BLaER1 treated with 17β-estradiol and CSF1 and Interleukin-3, amounts not matched to agents 10 nM and 100 nM (cell line): ENCODE measurements around the gene CD14.
"Not testable (repeated sequence)": the region's sequence is repeated elsewhere in the genome, so short reads cannot be mapped to it uniquely, and the experiment has no call there.

Experiments used
- H3K27ac ChIP-seq, 11 experiments: shearing (Covaris generic); formaldehyde crosslinking; 2 replicates each; pipeline ENCODE4 v1.8.1; 2022
- H3K27me3 ChIP-seq, 11 experiments: shearing (Covaris generic); formaldehyde crosslinking; 2 replicates each; pipeline ENCODE4 v1.8.1; 2022
- H3K36me3 ChIP-seq, 11 experiments: shearing (Covaris generic); formaldehyde crosslinking; 2 replicates each; pipeline ENCODE4 v1.8.1; 2022
- H3K4me1 ChIP-seq, 10 experiments: shearing (Covaris generic); formaldehyde crosslinking; 2 replicates each; pipeline ENCODE4 v1.8.1; 2022
- H3K4me2 ChIP-seq, 11 experiments: shearing (Covaris generic); formaldehyde crosslinking; 2 replicates each; pipeline ENCODE4 v1.8.1; 2022
- H3K4me3 ChIP-seq, 10 experiments: shearing (Covaris generic); formaldehyde crosslinking; 2 replicates each; pipeline ENCODE4 v1.8.1; 2022
- H3K9ac ChIP-seq, 11 experiments: shearing (Covaris generic); formaldehyde crosslinking; 2 replicates each; pipeline ENCODE4 v1.8.1; 2022
- H3K9me3 ChIP-seq, 11 experiments: shearing (Covaris generic); formaldehyde crosslinking; replicated peaks in 1 of 11; 2 replicates each; pipeline ENCODE4 v1.8.1; 2022
- H4K20me1 ChIP-seq, 11 experiments: shearing (Covaris generic); formaldehyde crosslinking; 2 replicates each; pipeline ENCODE4 v1.8.1; 2022
- Cebpa-rat ChIP-seq, 11 experiments: shearing (Covaris generic); IDR thresholded peaks; 2 replicates each; pipeline ENCODE4 v1.8.1; 2022

Gene CD14

GRCh38 chr5:140631036-140631417 is 1.9 kb downstream of the CD14 start:
- Histone ChIP-seq H3K4me2 (peak overlapping the region in 6 of 11 experiments; percentile 10 to 92 (median 81); a peak in 11 of 22 replicates), H3K4me3 (peak overlapping the region in 6 of 10 experiments; percentile 52 to 81 (median 71); a peak in 11 of 20 replicates), H3K27me3 (peaks cover 0 to 49% (median 41%) of the 10 kb centered on the region in 11 experiments; a peak in 17 of 22 replicates), H3K4me1 (peaks cover 0 to 70% (median 45%) of the 10 kb centered on the region in 10 experiments; a peak in 15 of 20 replicates), H3K9ac (peak overlapping the region in 5 of 11 experiments; percentile 22 to 96 (median 80); a peak in 10 of 22 replicates), H3K27ac (peak overlapping the region in 5 of 11 experiments; percentile 39 to 95 (median 93); a peak in 10 of 22 replicates), H4K20me1 (peaks cover 0 to 11% (median 0%) of the 10 kb centered on the region in 11 experiments; a peak in 4 of 22 replicates), H3K9me3 (peaks cover 35 to 75% (median 56%) of the 10 kb centered on the region in 11 experiments), H3K36me3 (peaks cover 0 to 41% (median 9%) of the 10 kb centered on the region in 11 experiments; a peak in 10 of 22 replicates)
- no peak for TF ChIP-seq Cebpa-rat (IDR thresholded peaks at IDR 0.05)

- H3K27ac ChIP-seq, result peak overlapping the region in 5 of 11 experiments; percentile 39 to 95 (median 93); a peak in 10 of 22 replicates
- H3K9ac ChIP-seq, result peak overlapping the region in 5 of 11 experiments; percentile 22 to 96 (median 80); a peak in 10 of 22 replicates
- H3K4me2 ChIP-seq, result peak overlapping the region in 5 of 11 experiments; percentile 73 to 92 (median 87); a peak in 11 of 22 replicates
- H3K27me3 ChIP-seq, result peaks cover 0 to 49% (median 41%) of the 10 kb centered on the region in 11 experiments; a peak in 17 of 22 replicates
- H4K20me1 ChIP-seq, result peaks cover 0 to 11% (median 0%) of the 10 kb centered on the region in 11 experiments; a peak in 4 of 22 replicates
- peaks cover 0 to 41% (median 9%) of the 10 kb centered on the region in 11 experiments; a peak in 10 of 22 replicates for H3K36me3 ChIP-seq
- H3K4me3 ChIP-seq, result peak overlapping the region in 5 of 10 experiments; percentile 52 to 81 (median 72); a peak in 10 of 20 replicates
- no peak for TF ChIP-seq Cebpa-rat (IDR thresholded peaks at IDR 0.05)
- H3K9me3 ChIP-seq, result peaks cover 35 to 81% (median 60%) of the 10 kb centered on the region in 11 experiments
- H3K4me1 ChIP-seq, result peaks cover 0 to 70% (median 42%) of the 10 kb centered on the region in 10 experiments; a peak in 15 of 20 replicates
Observed at GRCh38 chr5:140630292-140631035, 2.5 kb downstream of the CD14 start.

- H3K36me3 ChIP-seq, result peaks cover 0 to 41% (median 9%) of the 10 kb centered on the region in 11 experiments; a peak in 10 of 22 replicates
- peaks cover 0 to 72% (median 27%) of the 10 kb centered on the region in 10 experiments; a peak in 15 of 20 replicates for H3K4me1 ChIP-seq
- H3K27ac ChIP-seq, result peak overlapping the region in 3 of 11 experiments; percentile 54 to 95 (median 89); a peak in 5 of 22 replicates
- TF ChIP-seq Cebpa-rat (IDR thresholded peaks at IDR 0.05), result no peak
- peak overlapping the region in 3 of 11 experiments; percentile 58 to 87 (median 61); a peak in 6 of 22 replicates for H3K4me2 ChIP-seq
- peaks cover 35 to 92% (median 60%) of the 10 kb centered on the region in 11 experiments for H3K9me3 ChIP-seq
- peak overlapping the region in 1 of 11 experiments; percentile 21; a peak in 2 of 22 replicates for H3K9ac ChIP-seq
- H3K4me3 ChIP-seq, result peak overlapping the region in 3 of 10 experiments; percentile 21 to 81 (median 33); a peak in 4 of 20 replicates
- peaks cover 0 to 11% (median 0%) of the 10 kb centered on the region in 11 experiments; a peak in 4 of 22 replicates for H4K20me1 ChIP-seq
- H3K27me3 ChIP-seq, result peaks cover 0 to 38% (median 34%) of the 10 kb centered on the region in 11 experiments; a peak in 17 of 22 replicates
Observed at GRCh38 chr5:140628711-140629110, 4.3 kb downstream of the CD14 start.

- peak overlapping the region in 2 of 11 experiments; percentile 89 to 95; a peak in 5 of 22 replicates for H3K27ac ChIP-seq
- peaks cover 35 to 86% (median 53%) of the 10 kb centered on the region in 11 experiments for H3K9me3 ChIP-seq
- H3K9ac ChIP-seq, result no peak overlapping the region; a peak in 2 of 22 replicates
- peaks cover 0 to 11% (median 0%) of the 10 kb centered on the region in 11 experiments; a peak in 4 of 22 replicates for H4K20me1 ChIP-seq
- peaks cover 0 to 78% (median 23%) of the 10 kb centered on the region in 10 experiments; a peak in 15 of 20 replicates for H3K4me1 ChIP-seq
- H3K27me3 ChIP-seq, result peaks cover 0 to 31% (median 27%) of the 10 kb centered on the region in 11 experiments; a peak in 17 of 22 replicates
- H3K36me3 ChIP-seq, result peaks cover 0 to 41% (median 9%) of the 10 kb centered on the region in 11 experiments; a peak in 10 of 22 replicates
- 0 out of 20 replicates have a peak overlapping the region, but pooled peaks of 1 of the 10 experiments have one; percentile 33 for H3K4me3 ChIP-seq
- peak overlapping the region in 2 of 11 experiments; percentile 58 to 61; a peak in 3 of 22 replicates for H3K4me2 ChIP-seq
- TF ChIP-seq Cebpa-rat (IDR thresholded peaks at IDR 0.05), result no peak
Observed at GRCh38 chr5:140627972-140628371, 5.0 kb downstream of the CD14 start.

GRCh38 chr5:140624886-140625285 is 8.1 kb downstream of the CD14 start:
- peaks cover 0 to 15% (median 0%) of the 10 kb centered on the region in 11 experiments; a peak in 5 of 22 replicates for H3K36me3 ChIP-seq
- H3K27me3 ChIP-seq, H3K4me3 ChIP-seq, H4K20me1 ChIP-seq, H3K9ac ChIP-seq: not testable (repeated sequence)
- H3K9me3 ChIP-seq, result peaks cover 30 to 66% (median 42%) of the 10 kb centered on the region in 11 experiments
- peaks cover 0 to 91% (median 7%) of the 10 kb centered on the region in 10 experiments; a peak in 10 of 20 replicates for H3K4me1 ChIP-seq
- peak overlapping the region in 3 of 11 experiments; percentile 30 to 54 (median 50); a peak in 4 of 22 replicates for H3K27ac ChIP-seq
- peak overlapping the region in 3 of 11 experiments; percentile 18 to 79 (median 46); a peak in 4 of 22 replicates for H3K4me2 ChIP-seq

GRCh38 chr5:140623061-140623460 is 9.9 kb downstream of the CD14 start:
- H3K4me2 ChIP-seq, result peak overlapping the region in 5 of 11 experiments; percentile 26 to 79 (median 55); a peak in 9 of 22 replicates
- peak overlapping the region in 10 of 11 experiments; percentile 18 to 74 (median 44); a peak in 16 of 22 replicates for H3K27ac ChIP-seq
- H4K20me1 ChIP-seq, H3K27me3 ChIP-seq, H3K4me3 ChIP-seq: not testable (repeated sequence)
- H3K9ac ChIP-seq, result peak overlapping the region in 3 of 11 experiments; percentile 19 to 76 (median 56); a peak in 6 of 22 replicates
- peaks cover 22 to 63% (median 33%) of the 10 kb centered on the region in 11 experiments for H3K9me3 ChIP-seq
- H3K36me3 ChIP-seq, result peaks cover 0 to 18% (median 0%) of the 10 kb centered on the region in 11 experiments; a peak in 6 of 22 replicates
- H3K4me1 ChIP-seq, result peaks cover 0 to 76% (median 7%) of the 10 kb centered on the region in 10 experiments; a peak in 10 of 20 replicates

- no peak for TF ChIP-seq Cebpa-rat (IDR thresholded peaks at IDR 0.05)
- peak overlapping the region in 10 of 11 experiments; percentile 18 to 74 (median 44); a peak in 16 of 22 replicates for H3K27ac ChIP-seq
Observed at GRCh38 chr5:140622301-140622700, 10.7 kb downstream of the CD14 start.

More at GRCh38 chr5:140622301-140622700, 10.7 kb downstream of the CD14 start:
- Histone ChIP-seq H3K27me3 (no peaks in the 10 kb centered on the region), H3K9ac (peak overlapping the region in 2 of 11 experiments; percentile 56 to 76; a peak in 4 of 22 replicates), H3K4me2 (peak overlapping the region in 2 of 11 experiments; percentile 60 to 79; a peak in 5 of 22 replicates), H3K36me3 (peaks cover 0 to 24% (median 0%) of the 10 kb centered on the region in 11 experiments; a peak in 5 of 22 replicates), H3K9me3 (peaks cover 15 to 63% (median 29%) of the 10 kb centered on the region in 11 experiments), H3K4me3 (no peak overlapping the region), H3K4me1 (peaks cover 0 to 75% (median 7%) of the 10 kb centered on the region in 10 experiments; a peak in 10 of 20 replicates), H4K20me1 (no peaks in the 10 kb centered on the region)
